ENCODE results near the gene TENT4A. TPM values are rescaled to one million over a fixed set of nuclear protein-coding genes. Genes with fewer than 3 reads are reported as not detected.
"Not testable (repeated sequence)": the region's sequence is repeated elsewhere in the genome, so short reads cannot be mapped to it uniquely, and the experiment has no call there.

TENT4A gene
- 20.7 TPM for total RNA-seq

- DNase-seq, result no peak
Measured at GRCh38 chr5:6713274-6714225, at the start of gene TENT4A. TSS of gene TENT4A (plus strand) at chr5:6713432. CDS start at chr5:6713984, 552 bp downstream.

GRCh38 chr5:6666762-6667161, 46.5 kb upstream of the TENT4A start:
- no peak for DNase-seq

DNA sequence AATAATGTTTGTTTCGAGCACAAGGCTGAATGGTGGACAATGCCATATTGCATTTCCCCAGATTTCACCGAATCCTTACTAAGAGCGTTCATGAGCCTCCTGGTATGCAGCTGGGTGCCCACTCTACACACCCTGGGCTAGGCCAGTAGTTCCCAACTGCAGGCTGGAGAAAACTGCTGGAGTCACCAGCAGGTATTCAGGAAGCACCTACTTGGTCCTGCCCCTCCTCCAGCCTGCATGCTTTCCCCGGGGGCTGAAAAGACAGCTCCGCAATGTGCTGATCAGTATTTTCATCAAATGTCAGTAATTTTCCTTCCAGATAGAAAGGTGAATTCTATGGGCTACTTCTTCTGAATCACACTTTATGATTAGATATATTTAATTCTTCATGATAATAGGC, 45.6 kb upstream of the TENT4A start:
- DNase-seq, result no peak

GRCh38 chr5:6668717-6669116, 44.5 kb upstream of the TENT4A start:
- not testable (repeated sequence) for DNase-seq

DNA sequence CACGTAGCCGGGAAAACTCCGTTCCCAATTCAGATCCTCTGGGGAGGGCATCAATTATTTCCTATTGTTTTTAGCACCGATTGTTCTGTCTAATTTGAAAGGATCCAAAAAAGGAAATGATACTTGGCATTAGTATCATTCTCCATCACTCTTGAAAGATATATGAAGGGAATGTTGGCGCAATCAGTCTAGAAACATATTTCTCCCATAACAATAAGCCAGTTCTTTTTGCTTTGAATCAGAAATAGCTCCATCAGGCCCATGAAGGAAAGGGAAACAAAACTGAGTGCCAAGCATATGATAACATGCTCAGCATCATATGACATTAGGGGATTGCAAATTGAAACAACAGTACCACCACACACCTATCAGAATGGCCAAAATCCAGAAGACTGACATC, 40.2 kb upstream of the TENT4A start:
- DNase-seq, result no peak

DNA sequence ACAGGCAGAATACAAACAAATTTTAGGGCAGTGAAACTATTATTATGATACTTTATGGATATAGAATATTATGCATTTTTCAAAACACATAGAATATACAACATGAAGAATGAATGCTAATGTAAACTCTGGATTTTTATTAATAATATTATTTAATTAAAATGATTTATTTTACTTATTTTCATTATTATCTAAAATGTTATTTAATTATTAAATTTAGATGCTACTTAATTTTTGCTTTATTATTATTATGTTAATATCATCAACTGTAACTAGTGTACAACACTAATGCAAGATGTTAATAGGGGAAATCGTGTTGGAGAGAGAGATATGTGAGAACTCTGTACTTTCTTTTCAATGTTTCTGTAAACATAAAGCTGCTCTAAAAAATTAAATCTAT, 39.3 kb upstream of the TENT4A start:
- DNase-seq, result no peak

DNA sequence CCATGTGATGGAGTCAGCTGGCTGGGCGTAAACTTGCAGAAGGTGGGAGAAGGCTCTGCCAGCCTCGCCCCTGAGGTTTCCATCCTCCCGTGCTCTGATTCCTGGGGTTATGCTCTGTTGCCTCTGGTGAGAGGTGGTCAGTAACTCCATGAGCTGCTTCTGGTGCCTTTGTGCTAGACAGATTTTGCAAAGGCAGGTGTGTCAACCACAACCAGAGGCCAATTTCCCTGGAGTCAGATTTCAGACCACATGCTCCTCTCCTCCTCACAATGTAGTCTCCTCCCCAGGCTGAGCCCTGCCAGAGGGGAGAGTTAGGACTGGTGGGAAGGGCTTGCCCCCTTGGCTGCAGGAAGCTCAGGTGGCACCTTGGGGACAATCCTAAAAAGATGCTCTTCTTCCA, 38.8 kb upstream of the TENT4A start:
- no peak for DNase-seq

DNA sequence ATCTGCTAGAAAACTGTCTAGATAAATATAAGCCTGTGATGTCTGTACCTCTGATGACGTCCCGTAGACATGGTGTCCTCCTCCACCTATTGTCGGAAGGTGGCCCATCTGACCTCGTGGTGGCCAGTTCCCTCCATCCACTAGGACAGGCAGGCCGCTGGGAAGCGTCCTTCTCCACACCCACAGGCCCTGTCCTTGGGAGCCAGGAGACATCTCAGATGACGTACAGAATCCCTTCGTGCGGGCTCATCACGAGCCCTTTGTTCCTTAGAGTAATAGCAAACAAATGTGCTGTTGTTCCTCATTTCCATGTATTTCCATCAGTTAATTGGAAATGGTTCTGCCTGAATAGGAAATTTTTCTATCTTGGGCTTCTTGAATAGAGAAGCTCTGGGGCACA, 38.3 kb upstream of the TENT4A start:
- no peak for DNase-seq

DNA sequence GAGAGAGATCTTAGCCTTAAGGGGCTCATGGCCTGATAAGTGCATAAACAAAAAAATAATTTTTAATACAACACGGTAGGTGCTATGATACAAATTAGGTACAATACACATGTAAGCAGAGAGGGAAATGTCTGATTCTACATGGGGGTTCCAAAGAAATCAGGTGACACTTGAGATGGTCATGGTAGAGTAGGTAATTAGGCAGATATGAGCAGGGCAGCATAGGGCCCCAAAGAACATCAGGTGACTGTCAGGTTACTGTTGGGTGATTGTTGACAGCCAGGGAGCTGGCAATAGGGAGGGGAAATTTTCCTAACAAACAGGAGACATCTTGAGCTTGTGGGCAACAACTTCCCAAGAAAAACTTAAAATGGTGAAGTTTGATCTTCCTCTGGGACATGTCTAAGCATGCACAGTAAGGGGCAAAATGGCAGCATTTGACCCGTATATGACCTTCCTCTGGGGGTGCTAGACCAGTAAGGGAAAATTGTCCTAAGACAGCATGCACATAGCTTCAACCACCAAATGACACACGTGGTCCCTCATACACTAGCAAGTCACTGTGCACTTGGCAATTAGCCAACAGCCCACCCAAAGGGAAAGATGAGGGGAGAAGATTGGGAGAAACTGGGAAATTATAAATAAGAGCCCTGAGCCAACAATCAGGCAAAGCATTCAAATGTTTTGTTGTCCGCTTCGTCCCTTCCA, 37.3 kb upstream of the TENT4A start:
- DNase-seq, result no peak

DNA sequence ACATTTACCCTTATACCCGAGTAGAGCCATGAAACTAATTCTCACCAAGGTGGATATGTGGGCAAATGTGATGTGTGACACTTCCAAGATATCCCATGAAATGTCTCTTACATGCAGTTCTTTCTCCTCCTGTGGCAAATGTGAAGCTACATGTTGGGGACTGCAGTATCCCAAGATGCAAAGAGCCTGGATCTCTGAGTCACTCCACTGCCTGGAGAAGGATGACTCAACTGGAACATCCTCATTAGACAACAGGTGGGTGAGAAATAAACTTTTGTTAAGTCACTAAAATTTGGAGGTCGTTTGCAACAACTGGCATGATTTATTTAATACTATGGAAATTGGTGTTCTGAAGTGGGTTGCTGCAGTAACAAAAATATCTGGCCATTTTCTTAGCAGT, 36.5 kb upstream of the TENT4A start:
- no peak for DNase-seq

- DNase-seq, result no peak
Measured at GRCh38 chr5:6678385-6678784, 34.8 kb upstream of the TENT4A start.

- DNase-seq, result no peak
Measured at GRCh38 chr5:6680922-6681321, 32.3 kb upstream of the TENT4A start.

- DNase-seq, result no peak
Measured at GRCh38 chr5:6681682-6682081, 31.6 kb upstream of the TENT4A start.

GRCh38 chr5:6682239-6682638, 31.0 kb upstream of the TENT4A start:
- DNase-seq, result no peak

DNA sequence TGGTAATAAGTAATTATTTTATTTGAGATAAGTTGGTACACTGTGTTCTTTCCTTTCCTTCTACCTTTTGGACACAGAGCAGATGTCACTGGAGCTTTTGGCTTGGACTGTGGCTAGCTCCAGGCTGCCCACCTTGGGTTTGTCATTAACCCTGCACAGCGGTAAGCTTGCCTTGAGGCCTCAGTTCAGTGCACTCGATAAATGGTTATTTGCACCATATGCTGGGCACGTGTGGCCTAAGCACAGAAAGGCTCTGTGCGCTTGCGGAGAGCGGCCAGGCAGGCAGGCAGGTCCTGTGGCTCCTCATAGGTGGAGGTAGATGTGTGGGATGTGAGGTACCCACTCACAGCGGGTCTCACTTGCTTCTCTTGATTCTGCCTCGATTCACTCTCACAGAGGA, 30.0 kb upstream of the TENT4A start:
- DNase-seq, result no peak

DNA sequence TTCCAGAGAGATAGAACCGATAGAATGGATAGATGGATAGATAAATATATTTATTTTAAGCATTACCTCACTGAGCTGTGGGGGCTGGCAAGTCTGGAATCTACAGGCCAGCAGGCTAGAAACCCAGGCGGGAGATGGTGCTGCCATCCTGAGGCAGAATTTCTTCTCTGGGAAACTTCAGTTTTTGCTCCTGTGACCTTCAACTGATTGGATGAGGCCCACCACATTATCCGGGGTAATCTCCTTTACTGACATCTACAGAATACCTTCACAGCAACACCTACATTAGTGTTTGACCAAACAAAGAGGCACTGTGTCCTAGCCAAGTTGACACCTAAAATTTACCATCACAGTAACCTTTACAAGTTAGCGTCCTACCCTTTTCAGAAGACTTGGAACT, 29.2 kb upstream of the TENT4A start:
- no peak for DNase-seq

DNA sequence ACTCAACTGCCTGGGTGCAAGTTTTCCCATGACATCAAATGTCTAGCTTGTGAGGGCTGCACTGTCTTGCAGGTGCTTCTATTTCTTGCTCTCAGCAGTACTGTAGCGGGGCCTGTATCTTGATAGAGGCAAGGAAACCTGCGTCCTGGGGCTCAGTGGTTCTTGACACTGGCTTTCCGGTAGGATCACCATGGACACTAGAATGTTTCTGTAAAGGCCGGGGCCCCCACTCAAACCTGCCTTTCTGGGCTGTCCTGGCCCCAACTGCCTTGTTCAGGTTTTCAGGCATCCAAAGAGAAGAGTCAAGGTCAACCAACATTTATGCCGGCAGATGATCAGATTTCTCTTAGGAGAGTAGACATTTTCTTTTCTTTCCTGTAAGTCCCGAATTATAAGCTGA, 26.7 kb upstream of the TENT4A start:
- DNase-seq, result no peak

DNA sequence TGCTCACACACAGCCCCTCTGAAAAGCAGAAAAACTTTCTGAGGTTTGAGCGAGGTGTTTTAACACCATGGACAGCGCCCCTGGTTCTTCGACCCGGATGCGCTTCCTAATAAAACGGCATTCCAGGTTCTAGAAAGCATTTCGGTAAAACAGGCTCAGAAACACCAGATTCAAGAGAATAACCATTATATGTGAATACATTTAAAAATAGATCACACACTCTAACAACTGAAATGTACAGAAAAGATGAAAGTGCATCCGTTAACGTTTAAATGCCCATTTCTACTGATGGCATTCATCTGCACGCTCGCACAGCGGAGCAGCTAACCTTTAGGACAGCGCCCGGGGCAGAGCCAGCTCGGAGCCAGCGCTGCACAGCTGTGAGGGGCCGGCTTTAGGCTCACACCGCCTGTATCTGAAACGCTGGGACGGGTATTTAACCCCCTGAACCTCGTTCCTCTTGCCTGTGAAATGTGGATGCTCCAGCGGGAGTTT, 26.3 kb upstream of the TENT4A start:
- DNase-seq, result no peak

DNA sequence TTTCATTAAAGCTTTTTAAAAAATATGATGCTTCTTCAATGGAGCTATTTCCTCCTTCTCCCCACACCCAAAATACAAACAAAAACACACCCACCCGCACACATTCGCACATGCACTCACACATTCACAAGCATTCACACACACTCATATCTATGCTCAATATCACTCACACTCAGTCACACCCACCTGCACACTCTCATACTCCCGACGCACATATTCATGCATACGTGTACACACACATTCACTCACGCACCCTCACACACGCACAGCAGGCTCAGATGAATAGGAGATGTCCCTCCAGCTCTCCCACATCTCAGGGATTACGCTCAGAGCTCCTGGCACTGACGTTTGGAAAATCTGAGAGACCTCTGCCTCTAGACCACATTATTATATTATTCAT, 25.7 kb upstream of the TENT4A start:
- DNase-seq, result no peak

DNA sequence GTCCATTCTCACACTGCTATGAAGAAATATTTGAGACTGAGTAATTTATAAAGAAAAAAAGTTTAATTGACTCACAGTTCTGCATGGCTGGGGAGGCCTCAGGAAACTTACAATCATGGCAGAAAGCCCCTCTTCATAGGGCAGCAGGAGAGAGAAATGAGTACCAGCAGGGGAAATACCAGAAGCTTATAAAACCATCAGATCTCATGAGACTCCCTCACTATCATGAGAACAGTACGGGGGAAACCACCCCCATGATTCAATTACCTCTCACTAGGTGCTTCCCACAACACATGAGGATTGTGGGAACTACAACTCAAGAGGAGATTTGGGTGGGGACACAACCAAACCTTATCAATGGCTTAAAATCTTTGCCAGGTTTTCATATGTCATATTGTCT, 20.3 kb upstream of the TENT4A start:
- DNase-seq, result no peak

DNA sequence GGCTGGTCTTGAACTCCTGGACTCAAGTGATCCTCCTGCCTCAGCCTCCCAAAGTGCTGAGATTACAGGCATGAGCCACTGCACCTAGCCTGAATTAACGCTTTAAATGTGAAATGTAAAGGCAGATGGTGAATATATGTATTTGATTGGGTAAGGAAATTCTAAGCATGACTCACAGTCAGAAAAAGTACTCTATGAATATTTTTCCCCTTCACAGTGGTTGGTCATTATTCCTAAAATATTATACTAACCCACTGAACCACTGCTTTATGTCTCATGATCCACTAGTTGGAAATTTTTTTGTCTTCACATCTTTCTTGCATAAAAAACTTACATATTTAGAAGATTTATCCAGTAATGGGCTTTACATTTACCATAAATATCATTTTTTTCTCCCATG, 14.5 kb upstream of the TENT4A start:
- no peak for DNase-seq

DNA sequence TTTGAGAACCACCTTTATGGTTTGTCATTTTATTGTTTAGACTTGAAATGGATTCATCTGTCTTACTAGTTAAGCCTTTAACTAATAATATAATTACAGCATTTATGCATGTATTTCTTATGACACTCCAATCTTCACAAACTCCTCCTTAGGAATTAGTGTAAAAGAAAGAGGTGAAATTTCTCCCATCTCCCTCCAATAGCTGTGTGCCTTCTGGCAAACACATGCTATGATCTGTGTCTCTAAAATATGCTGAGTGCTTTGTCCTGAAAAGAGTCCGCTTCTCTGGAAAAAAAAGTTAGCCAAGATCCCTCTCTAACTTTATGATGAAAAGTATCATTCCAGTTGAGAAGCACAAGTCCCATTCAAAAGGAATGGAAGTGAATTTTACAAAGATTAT, 13.9 kb upstream of the TENT4A start:
- DNase-seq, result no peak

GRCh38 chr5:6700074-6700684, 13.1 kb upstream of the TENT4A start:
- no peak for DNase-seq
